K562 (cell line): ENCODE data around the gene HNRNPD. TPM values are rescaled to one million over a fixed set of nuclear protein-coding genes. Genes with fewer than 3 reads are reported as not detected.
A peak's percentile ranks its signal among the peaks of the same experiment; 100 is the strongest.

ENCODE experiments used
- ATF7 ChIP-seq: fragments of 450-650 bp; IDR thresholded peaks from 2 replicates; pipeline ENCODE4 v1.7.1; 2014; ENCODE audit warnings: mild to moderate bottlenecking, moderate library complexity
- BRD4 ChIP-seq: fragments of 200-600 bp; sonication (generic); IDR thresholded peaks from 2 replicates; pipeline ENCODE4 v1.6.1; 2017; ENCODE audit warnings: inconsistent platforms
- EHMT2 ChIP-seq: fragments of 450-650 bp; IDR thresholded peaks from 2 replicates; pipeline ENCODE4 v1.6.1; 2018; ENCODE audit warnings: antibody characterized with exemption
- KAT8 ChIP-seq: fragments of 450-650 bp; IDR thresholded peaks from 2 replicates; pipeline ENCODE4 v1.6.1; 2016; ENCODE audit warnings: low read depth, mild to moderate bottlenecking
- KDM1A ChIP-seq, 2 experiments: fragments of 450-650 bp; IDR thresholded peaks; 2 replicates each; pipeline ENCODE4 v1.6.1; 2016; ENCODE audit warnings: mild to moderate bottlenecking in 2 of 2
- NFRKB ChIP-seq: fragments of 450-650 bp; IDR thresholded peaks from 2 replicates; pipeline ENCODE4 v1.6.1; 2016; ENCODE audit warnings: low read depth
- RFX5 ChIP-seq: IDR thresholded peaks from 2 replicates; pipeline ENCODE4 v1.6.1; 2011; ENCODE audit warnings: low read depth, mild to moderate bottlenecking, improper control_type of control experiment, low read length
- polyA plus RNA-seq, 8 experiments: library from polyadenylated mRNA; depleted of rRNA in 4 of 8; stranded (reverse) in 5 of 8; unstranded in 3 of 8; fragments of >200 nt; fragmentation: Nextera tagmentation in 2 of 8; fragmentation: Illumina TruSeq in 1 of 8; extraction: Ambion mirVana in 2 of 8; extraction: Trizol in 1 of 8; gene quantifications; 2 replicates each; pipeline versions ENCODE4 v1.2.1 to v1.2.3, GENCODE V29; 2011 to 2014; ENCODE audit warnings: inconsistent platforms in 1 of 8, missing spikeins in 1 of 8
- total RNA-seq, 7 experiments: library from RNA; depleted of rRNA in 6 of 7; stranded (reverse); fragments of >200 nt in 6 of 7; fragmentation: Illumina TruSeq in 2 of 7; extraction: Trizol in 2 of 7; gene quantifications; 2 replicates each; pipeline versions ENCODE4 v1.2.1 to v1.2.3, GENCODE V29; 2011 to 2021; ENCODE audit warnings: low replicate concordance in 1 of 7
- TF ChIP-seq, protein P1 (sequence below), 2 experiments: fragments of 450-650 bp; IDR thresholded peaks; 2 replicates each; pipeline ENCODE4 v1.6.1; 2016; ENCODE audit warnings: mild to moderate bottlenecking in 2 of 2, borderline replicate concordance in 1 of 2, low read depth in 1 of 2, moderate library complexity in 1 of 2
- TF ChIP-seq, protein P2 (sequence below): fragments of 450-650 bp; formaldehyde crosslinking; IDR thresholded peaks from 2 replicates; pipeline ENCODE4 v1.4.0; 2020; ENCODE audit warnings: mild to moderate bottlenecking, mixed read lengths
- TF ChIP-seq, protein P3 (sequence below), 2 experiments: fragments of 450-650 bp; IDR thresholded peaks; 2 replicates each; pipeline ENCODE4 v1.6.1; 2018; ENCODE audit warnings: mild to moderate bottlenecking in 2 of 2, low read depth in 1 of 2; ENCODE audit not compliant: partially characterized antibody in 2 of 2

HNRNPD gene
- total and polyA plus RNA-seq, 9 of the 15 experiments (the other 6 are each of a cell fraction or from before 2014, with no cell fraction given): 92.4 to 955 (median 160) TPM

DNA sequence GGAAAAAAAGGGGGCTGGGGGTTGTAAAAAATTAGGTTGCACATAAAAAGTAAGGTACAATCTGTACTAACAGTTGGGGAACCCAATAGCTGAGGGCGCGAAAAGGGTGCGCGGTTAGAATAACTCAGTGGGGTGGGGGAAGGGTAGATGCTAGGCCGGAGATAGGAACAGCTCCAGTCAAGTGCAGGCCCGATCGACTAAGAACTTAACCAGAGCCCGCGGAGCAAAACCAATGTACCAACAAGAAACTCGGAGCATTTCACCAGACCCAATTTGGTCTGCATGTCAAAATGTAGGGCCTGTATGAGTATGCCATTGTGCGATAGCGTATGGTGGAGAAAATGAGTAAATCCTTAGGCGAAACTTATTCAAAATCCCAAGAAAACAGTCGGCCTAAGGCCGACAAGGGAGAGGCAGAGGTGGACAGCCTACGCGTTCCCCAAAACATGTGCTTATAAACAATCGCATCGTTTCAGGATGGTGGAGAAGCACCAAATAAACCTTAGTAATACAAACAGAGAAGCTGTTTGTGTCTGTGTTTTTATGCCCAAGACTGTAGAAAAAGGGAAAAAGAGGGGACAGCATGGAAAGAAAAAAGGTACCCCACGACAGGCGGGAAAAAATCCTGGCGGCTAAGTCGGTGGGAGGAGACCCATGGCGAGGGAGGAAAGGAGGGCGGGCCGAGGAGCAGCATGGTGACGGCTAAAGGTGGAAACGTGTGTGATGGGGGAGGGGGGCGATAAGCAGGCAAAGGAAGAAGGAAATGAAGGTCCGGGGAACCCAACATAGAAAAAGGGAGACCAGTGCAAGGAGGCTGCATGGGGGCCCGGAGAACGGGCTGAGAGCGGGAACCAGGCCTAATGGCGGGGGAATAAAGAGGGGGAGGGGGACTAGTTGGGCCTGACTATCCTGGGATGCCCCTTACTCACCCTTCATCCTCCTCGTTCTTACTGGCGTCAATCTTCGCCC, 990 bp downstream of the HNRNPD start (continued):
- TF ChIP-seq, protein P1, sequence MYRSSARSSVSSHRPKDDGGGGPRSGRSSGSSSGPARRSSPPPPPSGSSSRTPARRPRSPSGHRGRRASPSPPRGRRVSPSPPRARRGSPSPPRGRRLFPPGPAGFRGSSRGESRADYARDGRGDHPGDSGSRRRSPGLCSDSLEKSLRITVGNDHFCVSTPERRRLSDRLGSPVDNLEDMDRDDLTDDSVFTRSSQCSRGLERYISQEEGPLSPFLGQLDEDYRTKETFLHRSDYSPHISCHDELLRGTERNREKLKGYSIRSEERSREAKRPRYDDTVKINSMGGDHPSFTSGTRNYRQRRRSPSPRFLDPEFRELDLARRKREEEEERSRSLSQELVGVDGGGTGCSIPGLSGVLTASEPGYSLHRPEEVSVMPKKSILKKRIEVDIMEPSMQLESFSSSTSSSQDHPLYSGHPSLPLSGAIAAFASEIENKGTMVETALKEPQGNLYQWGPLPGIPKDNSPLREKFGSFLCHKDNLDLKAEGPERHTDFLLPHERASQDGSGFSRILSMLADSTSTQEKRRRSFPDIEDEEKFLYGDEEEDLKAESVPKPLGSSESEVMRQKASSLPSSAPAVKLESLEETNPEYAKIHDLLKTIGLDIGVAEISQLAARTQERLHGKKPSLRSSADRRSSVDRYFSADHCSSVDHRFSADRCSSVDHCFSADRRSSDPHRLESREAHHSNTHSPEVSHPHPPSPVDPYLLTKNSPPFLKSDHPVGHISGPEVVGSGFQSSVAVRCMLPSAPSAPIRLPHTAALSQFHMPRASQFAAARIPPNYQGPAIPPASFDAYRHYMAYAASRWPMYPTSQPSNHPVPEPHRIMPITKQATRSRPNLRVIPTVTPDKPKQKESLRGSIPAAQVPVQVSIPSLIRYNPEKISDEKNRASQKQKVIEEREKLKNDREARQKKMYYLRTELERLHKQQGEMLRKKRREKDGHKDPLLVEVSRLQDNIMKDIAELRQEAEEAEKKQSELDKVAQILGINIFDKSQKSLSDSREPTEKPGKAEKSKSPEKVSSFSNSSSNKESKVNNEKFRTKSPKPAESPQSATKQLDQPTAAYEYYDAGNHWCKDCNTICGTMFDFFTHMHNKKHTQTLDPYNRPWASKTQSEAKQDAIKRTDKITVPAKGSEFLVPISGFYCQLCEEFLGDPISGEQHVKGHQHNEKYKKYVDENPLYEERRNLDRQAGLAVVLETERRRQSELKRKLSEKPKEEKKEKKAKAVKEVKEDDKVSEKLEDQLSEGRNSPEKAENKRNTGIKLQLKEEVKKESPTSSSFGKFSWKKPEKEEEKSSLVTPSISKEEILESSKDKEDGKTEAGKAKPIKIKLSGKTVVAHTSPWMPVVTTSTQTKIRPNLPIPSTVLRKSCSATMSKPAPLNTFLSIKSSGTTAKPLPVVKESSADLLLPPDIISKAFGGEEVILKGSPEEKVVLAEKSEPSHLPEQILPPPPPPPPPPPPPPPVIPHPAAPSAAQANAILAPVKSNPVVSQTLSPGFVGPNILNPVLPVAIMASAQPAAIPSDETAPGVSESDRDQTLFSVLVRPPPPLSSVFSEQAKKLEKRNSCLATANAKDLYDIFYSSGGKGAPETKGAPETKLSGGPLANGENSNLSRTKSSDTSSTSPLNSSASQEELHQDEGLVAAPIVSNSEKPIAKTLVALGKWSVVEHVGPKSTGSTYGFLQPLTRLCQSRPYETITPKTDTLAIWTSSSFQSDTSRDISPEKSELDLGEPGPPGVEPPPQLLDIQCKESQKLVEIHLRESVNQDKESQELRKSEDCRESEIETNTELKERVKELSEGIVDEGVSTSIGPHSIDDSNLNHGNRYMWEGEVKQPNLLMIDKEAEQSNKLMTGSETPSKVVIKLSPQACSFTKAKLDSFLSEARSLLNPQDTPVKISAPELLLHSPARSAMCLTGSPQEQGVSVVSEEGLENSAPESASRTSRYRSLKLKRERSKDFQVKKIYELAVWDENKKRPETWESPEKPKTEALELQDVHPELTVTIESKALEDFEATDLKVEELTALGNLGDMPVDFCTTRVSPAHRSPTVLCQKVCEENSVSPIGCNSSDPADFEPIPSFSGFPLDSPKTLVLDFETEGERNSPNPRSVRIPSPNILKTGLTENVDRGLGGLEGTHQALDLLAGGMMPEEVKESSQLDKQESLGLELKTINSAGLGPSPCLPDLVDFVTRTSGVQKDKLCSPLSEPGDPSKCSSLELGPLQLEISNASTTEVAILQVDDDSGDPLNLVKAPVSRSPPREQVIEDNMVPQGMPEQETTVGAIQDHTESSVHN (IDR thresholded peaks at IDR 0.05; ENCODE audit: borderline replicate concordance in 1 of 2, low read depth in 1 of 2): no peak
- TF ChIP-seq KAT8: 0 out of 2 replicates have a peak, but pooled peaks have one; percentile 21
- TF ChIP-seq RFX5: no peak
- TF ChIP-seq NFRKB: peak; percentile 83
- TF ChIP-seq, protein P2, sequence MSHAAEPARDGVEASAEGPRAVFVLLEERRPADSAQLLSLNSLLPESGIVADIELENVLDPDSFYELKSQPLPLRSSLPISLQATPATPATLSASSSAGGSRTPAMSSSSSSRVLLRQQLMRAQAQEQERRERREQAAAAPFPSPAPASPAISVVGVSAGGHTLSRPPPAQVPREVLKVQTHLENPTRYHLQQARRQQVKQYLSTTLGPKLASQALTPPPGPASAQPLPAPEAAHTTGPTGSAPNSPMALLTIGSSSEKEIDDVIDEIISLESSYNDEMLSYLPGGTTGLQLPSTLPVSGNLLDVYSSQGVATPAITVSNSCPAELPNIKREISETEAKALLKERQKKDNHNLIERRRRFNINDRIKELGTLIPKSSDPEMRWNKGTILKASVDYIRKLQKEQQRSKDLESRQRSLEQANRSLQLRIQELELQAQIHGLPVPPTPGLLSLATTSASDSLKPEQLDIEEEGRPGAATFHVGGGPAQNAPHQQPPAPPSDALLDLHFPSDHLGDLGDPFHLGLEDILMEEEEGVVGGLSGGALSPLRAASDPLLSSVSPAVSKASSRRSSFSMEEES (CRISPR knock-in tag): no peak
- no peak for TF ChIP-seq ATF7
- TF ChIP-seq, protein P3, sequence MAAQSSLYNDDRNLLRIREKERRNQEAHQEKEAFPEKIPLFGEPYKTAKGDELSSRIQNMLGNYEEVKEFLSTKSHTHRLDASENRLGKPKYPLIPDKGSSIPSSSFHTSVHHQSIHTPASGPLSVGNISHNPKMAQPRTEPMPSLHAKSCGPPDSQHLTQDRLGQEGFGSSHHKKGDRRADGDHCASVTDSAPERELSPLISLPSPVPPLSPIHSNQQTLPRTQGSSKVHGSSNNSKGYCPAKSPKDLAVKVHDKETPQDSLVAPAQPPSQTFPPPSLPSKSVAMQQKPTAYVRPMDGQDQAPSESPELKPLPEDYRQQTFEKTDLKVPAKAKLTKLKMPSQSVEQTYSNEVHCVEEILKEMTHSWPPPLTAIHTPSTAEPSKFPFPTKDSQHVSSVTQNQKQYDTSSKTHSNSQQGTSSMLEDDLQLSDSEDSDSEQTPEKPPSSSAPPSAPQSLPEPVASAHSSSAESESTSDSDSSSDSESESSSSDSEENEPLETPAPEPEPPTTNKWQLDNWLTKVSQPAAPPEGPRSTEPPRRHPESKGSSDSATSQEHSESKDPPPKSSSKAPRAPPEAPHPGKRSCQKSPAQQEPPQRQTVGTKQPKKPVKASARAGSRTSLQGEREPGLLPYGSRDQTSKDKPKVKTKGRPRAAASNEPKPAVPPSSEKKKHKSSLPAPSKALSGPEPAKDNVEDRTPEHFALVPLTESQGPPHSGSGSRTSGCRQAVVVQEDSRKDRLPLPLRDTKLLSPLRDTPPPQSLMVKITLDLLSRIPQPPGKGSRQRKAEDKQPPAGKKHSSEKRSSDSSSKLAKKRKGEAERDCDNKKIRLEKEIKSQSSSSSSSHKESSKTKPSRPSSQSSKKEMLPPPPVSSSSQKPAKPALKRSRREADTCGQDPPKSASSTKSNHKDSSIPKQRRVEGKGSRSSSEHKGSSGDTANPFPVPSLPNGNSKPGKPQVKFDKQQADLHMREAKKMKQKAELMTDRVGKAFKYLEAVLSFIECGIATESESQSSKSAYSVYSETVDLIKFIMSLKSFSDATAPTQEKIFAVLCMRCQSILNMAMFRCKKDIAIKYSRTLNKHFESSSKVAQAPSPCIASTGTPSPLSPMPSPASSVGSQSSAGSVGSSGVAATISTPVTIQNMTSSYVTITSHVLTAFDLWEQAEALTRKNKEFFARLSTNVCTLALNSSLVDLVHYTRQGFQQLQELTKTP (IDR thresholded peaks at IDR 0.05; ENCODE audit: low read depth in 1 of 2, partially characterized antibody in 2 of 2): peak in 1 of 2 experiments; percentile 37
- TF ChIP-seq BRD4: peak; percentile 42; the same call in 1 of the 2 replicates
- TF ChIP-seq KDM1A (IDR thresholded peaks at IDR 0.05): peak in 1 of 2 experiments; percentile 64; a peak in 2 of 4 replicates
- TF ChIP-seq EHMT2: no peak
